Activated T-helper 2 cell treated with anti-CD3 and anti-CD28 coated beads, Interferon-gamma antibody, Interleukin-2, Interleukin-4, amounts not matched to agents 10 μg/mL and 5 μg/mL and 100 μg/mL, durations not matched to agents 14 hours and 24 hours and 36 hours (primary cell): ENCODE results near the gene TMEM219. TPM values are rescaled to one million over a fixed set of nuclear protein-coding genes. Genes with fewer than 3 reads are reported as not detected.

Source experiments
- DNase-seq: peaks from one replicate; pipeline ENCODE4 v3.0.0; 2021; ENCODE audit warnings: low spot score
- H3K27ac Mint-ChIP-seq: one replicate; pipeline ENCODE4 v1.8.0; 2021; ENCODE audit warnings: mixed read lengths
- H3K27me3 Mint-ChIP-seq: one replicate; pipeline ENCODE4 v1.8.0; 2021; ENCODE audit warnings: low read depth, mixed read lengths
- H3K36me3 Mint-ChIP-seq: one replicate; pipeline ENCODE4 v1.8.0; 2021; ENCODE audit warnings: low read depth, mixed read lengths
- H3K4me1 Mint-ChIP-seq: one replicate; pipeline ENCODE4 v1.8.0; 2021; ENCODE audit warnings: low read depth, mixed read lengths
- H3K4me3 Mint-ChIP-seq: one replicate; pipeline ENCODE4 v1.8.0; 2021; ENCODE audit warnings: low read depth, mild to moderate bottlenecking, moderate library complexity, mixed read lengths
- H3K9me3 Mint-ChIP-seq: one replicate; pipeline ENCODE4 v1.8.0; 2021; ENCODE audit warnings: mixed read lengths
- intact Hi-C: fragments of 100-400 bp; cut with micrococcal nuclease; formaldehyde crosslinking; loops from one replicate; pipeline ENCODE4 v1.15.1; 2023
- total RNA-seq: library from RNA; stranded (reverse); gene quantifications from 2 replicates; pipeline ENCODE4 v1.2.3, GENCODE V29; 2022

TMEM219 gene
- total RNA-seq, 1 donor from 2014 or later: 59.0 TPM

GRCh38 chr16:29962344-29962994 is 590 bp downstream of the TMEM219 start:
- H3K27ac Mint-ChIP-seq: peak overlapping the region; percentile 69
- intact Hi-C loops: loop anchor here (5.0 kb wide), 1 partner anchor 35 kb away; the partner anchor contains the start of gene KCTD13
- H3K36me3 Mint-ChIP-seq: peaks cover 7% of the 10 kb centered on the region
- H3K4me1 Mint-ChIP-seq: peaks cover 20% of the 10 kb centered on the region
- no peaks in the 10 kb centered on the region for H3K9me3 Mint-ChIP-seq
- H3K4me3 Mint-ChIP-seq: peak overlapping the region; percentile 85
- no peak for DNase-seq
- no peaks in the 10 kb centered on the region for H3K27me3 Mint-ChIP-seq

- Mint-ChIP-seq H3K4me3 (peak overlapping the region; percentile 85), H3K9me3 (no peaks in the 10 kb centered on the region), H3K4me1 (peaks cover 20% of the 10 kb centered on the region), H3K27ac (peak overlapping the region; percentile 69), H3K36me3 (peaks cover 8% of the 10 kb centered on the region), H3K27me3 (no peaks in the 10 kb centered on the region)
- intact Hi-C loops: loop anchor here (5.0 kb wide), 1 partner anchor 36 kb away; the partner anchor contains the start of gene KCTD13
- no peak for DNase-seq
Observed at GRCh38 chr16:29963021-29963743, 1.3 kb downstream of the TMEM219 start.

GRCh38 chr16:29968205-29968604 is 6.3 kb downstream of the TMEM219 start:
- H3K27ac Mint-ChIP-seq: no peak overlapping the region
- H3K4me1 Mint-ChIP-seq: peaks cover 6% of the 10 kb centered on the region
- H3K9me3 Mint-ChIP-seq: peaks cover 3% of the 10 kb centered on the region
- no peak overlapping the region for H3K4me3 Mint-ChIP-seq
- DNase-seq: no peak
- intact Hi-C loops: no loop called here
- H3K36me3 Mint-ChIP-seq: peaks cover 34% of the 10 kb centered on the region
- no peaks in the 10 kb centered on the region for H3K27me3 Mint-ChIP-seq

GRCh38 chr16:29971304-29971703 is 9.4 kb downstream of the TMEM219 start:
- peaks cover 21% of the 10 kb centered on the region for H3K4me1 Mint-ChIP-seq
- no peak for DNase-seq
- peaks cover 5% of the 10 kb centered on the region for H3K9me3 Mint-ChIP-seq
- no peak overlapping the region for H3K27ac Mint-ChIP-seq
- intact Hi-C loops: no loop called here
- no peak overlapping the region for H3K4me3 Mint-ChIP-seq
- no peaks in the 10 kb centered on the region for H3K27me3 Mint-ChIP-seq
- peaks cover 34% of the 10 kb centered on the region for H3K36me3 Mint-ChIP-seq

- no peaks in the 10 kb centered on the region for H3K27me3 Mint-ChIP-seq
- no peak overlapping the region for H3K4me3 Mint-ChIP-seq
- H3K9me3 Mint-ChIP-seq: peaks cover 5% of the 10 kb centered on the region
- H3K27ac Mint-ChIP-seq: no peak overlapping the region
- intact Hi-C loops: no loop called here
- peaks cover 30% of the 10 kb centered on the region for H3K4me1 Mint-ChIP-seq
- H3K36me3 Mint-ChIP-seq: peaks cover 37% of the 10 kb centered on the region
- no peak for DNase-seq
Observed at GRCh38 chr16:29972500-29972899, 10.6 kb downstream of the TMEM219 start.

- no peak for DNase-seq
- H3K36me3 Mint-ChIP-seq: peaks cover 40% of the 10 kb centered on the region
- intact Hi-C loops: no loop called here
- no peak overlapping the region for H3K4me3 Mint-ChIP-seq
- H3K4me1 Mint-ChIP-seq: peaks cover 30% of the 10 kb centered on the region
- peaks cover 5% of the 10 kb centered on the region for H3K9me3 Mint-ChIP-seq
- H3K27me3 Mint-ChIP-seq: no peaks in the 10 kb centered on the region
- H3K27ac Mint-ChIP-seq: peak overlapping the region; percentile 40
Observed at GRCh38 chr16:29972992-29973383, 11.1 kb downstream of the TMEM219 start.

- H3K36me3 Mint-ChIP-seq: peaks cover 41% of the 10 kb centered on the region
- intact Hi-C loops: no loop called here
- peak; percentile 98 for DNase-seq
Observed at GRCh38 chr16:29973384-29974246, 11.7 kb downstream of the TMEM219 start, which contains the start of gene TAOK2. TAOK2 (plus strand) TSS chr16:29973868; CDS start chr16:29977773, 3,905 bp downstream.

GRCh38 chr16:29974291-29975133 is 12.6 kb downstream of the TMEM219 start:
- peak overlapping the region; percentile 73 for H3K27ac Mint-ChIP-seq
- no peak for DNase-seq
- H3K4me1 Mint-ChIP-seq: peaks cover 32% of the 10 kb centered on the region
- H3K9me3 Mint-ChIP-seq: peaks cover 5% of the 10 kb centered on the region
- peaks cover 45% of the 10 kb centered on the region for H3K36me3 Mint-ChIP-seq
- no peaks in the 10 kb centered on the region for H3K27me3 Mint-ChIP-seq
- intact Hi-C loops: no loop called here
- H3K4me3 Mint-ChIP-seq: peak overlapping the region; percentile 93

More at GRCh38 chr16:29973384-29974246, 11.7 kb downstream of the TMEM219 start, which contains the start of gene TAOK2:
- Mint-ChIP-seq H3K4me3 (peak within 1 kb of the TSS; percentile 93), H3K4me1 (peaks cover 32% of the 10 kb centered on the region), H3K27ac (peak within 1 kb of the TSS; percentile 87), H3K27me3 (no peaks in the 10 kb centered on the region), H3K9me3 (peaks cover 5% of the 10 kb centered on the region)

- DNase-seq: no peak
- Mint-ChIP-seq H3K27me3 (no peaks in the 10 kb centered on the region), H3K4me1 (peaks cover 32% of the 10 kb centered on the region), H3K4me3 (peak overlapping the region; percentile 93), H3K36me3 (peaks cover 47% of the 10 kb centered on the region), H3K27ac (peak overlapping the region; percentile 73), H3K9me3 (peaks cover 5% of the 10 kb centered on the region)
- intact Hi-C loops: no loop called here
Observed at GRCh38 chr16:29975134-29975538, 13.3 kb downstream of the TMEM219 start.

- no peak for DNase-seq
- Mint-ChIP-seq H3K27ac (peak overlapping the region; percentile 62), H3K27me3 (no peaks in the 10 kb centered on the region), H3K4me3 (peak overlapping the region; percentile 93), H3K36me3 (peaks cover 53% of the 10 kb centered on the region), H3K4me1 (peaks cover 32% of the 10 kb centered on the region), H3K9me3 (peaks cover 5% of the 10 kb centered on the region)
- intact Hi-C loops: no loop called here
Observed at GRCh38 chr16:29975811-29976511, 14.1 kb downstream of the TMEM219 start.

- peak overlapping the region; percentile 34 for H3K27ac Mint-ChIP-seq
- peaks cover 55% of the 10 kb centered on the region for H3K36me3 Mint-ChIP-seq
- H3K4me1 Mint-ChIP-seq: peaks cover 32% of the 10 kb centered on the region
- H3K9me3 Mint-ChIP-seq: peaks cover 5% of the 10 kb centered on the region
- H3K27me3 Mint-ChIP-seq: no peaks in the 10 kb centered on the region
- H3K4me3 Mint-ChIP-seq: no peak overlapping the region
- intact Hi-C loops: no loop called here
- no peak for DNase-seq
Observed at GRCh38 chr16:29977063-29977825, 15.4 kb downstream of the TMEM219 start.
